DMS153 (cell line): ENCODE results near the gene DNAJC25.
"Not testable (repeated sequence)": the region's sequence is repeated elsewhere in the genome, so short reads cannot be mapped to it uniquely, and the experiment has no call there.

Experiments used
- DNase-seq: peaks from one replicate; lab custom pipeline; 2025; lab: John Stamatoyannopoulos, UW

The DNAJC25 gene

DNA sequence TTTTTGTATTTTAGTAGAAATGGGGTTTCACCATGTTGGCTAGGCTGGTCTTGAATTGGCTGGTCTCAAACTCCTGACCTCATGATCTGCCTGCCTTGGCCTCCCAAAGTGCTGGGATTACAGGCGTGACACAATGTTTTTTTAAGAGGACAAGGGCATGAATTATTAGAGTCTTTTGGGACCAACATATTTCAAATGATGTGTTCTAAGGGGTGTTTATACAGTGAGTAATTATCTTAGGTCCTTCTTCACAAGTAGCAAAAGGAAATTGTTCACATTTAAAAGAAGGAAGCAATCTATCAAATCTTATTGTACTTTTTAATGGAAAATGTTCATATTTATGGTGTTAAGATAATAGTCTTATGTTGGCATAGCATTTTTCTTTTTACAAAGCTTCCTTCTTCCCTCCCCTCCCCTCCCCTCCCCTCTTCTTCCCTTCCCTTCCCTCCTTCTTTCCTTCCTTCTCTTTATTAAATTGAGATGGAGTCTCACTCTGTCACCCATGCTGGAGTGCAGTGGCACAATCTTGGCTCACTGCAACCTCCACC, 37.0 kb downstream of the DNAJC25 start:
- no peak for DNase-seq

DNA sequence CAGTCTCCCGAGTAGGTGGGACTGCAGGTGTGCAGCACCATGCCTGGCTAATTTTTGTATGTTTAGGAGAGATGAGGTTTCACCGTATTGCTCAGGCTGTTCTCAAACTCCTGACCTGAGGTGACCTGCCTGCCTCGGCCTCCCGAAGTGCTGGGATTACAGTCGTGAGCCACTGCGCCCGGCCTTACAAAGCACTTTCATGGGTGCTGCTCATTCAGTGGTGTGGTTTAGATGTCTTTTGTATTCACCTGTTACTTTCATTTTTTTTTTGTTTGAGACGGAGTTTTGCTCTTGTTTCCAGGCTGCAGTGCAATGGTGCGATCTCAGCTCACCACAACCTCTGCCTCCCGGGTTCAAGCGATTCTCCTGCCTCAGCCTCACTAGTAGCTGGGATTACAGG, 37.5 kb downstream of the DNAJC25 start:
- DNase-seq: not testable (repeated sequence)

DNA sequence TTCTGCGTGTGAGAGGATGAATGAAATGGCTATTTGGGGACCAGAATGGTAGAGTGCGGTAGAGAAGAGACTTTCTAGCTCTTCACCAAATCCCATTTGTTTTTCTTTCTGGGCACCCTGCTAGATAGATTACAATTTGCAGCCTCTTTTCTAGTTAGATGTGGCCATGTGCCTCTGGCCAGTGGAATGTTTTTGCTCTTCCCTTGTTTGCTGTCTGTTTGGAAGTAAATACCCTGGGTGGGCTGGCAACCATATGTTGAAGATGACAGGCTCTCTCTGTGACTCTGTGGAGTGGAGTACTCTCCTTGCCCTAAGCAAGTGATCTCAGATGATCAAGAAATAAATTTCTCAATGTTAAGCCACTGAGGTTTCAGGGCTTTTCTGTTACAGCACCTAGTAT, 43.2 kb downstream of the DNAJC25 start:
- no peak for DNase-seq

DNA sequence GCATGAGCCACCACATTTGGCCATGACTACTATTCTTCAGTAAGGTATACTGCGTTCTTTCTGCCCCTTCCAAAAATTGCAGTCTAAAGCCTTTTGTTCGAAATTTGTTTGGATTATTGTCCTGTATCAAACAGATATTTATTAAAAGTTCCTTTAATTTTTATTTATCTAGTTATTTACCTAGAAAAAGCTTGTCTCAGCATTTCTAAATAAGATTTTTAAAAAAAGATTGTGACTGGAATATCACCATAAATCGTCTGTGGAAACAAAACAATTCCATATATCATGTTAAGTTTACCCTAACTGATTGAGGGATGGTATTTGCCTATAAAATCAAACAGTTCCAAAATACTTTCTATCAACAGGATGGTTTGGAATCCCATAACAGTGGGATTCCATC, 45.0 kb downstream of the DNAJC25 start:
- no peak for DNase-seq

DNA sequence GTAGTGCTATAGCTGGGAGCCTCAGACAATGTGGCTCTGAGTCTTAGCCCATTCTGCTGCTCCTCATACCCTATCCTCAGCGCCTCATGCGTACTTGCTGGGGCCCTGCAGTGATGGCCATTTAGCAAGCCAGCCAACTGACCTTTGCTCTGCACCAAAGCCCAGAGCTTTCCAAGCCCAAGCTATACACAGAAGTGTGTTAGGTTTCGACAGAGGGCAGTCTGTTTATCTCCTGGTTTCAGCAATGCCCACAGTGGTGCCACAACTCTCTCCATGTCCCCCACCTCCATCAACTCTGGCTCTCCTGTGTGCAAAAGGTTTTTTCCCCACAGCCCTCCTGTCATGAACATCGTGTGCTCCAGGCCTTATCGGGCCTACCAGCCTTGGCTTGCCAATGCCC, 47.2 kb downstream of the DNAJC25 start:
- DNase-seq: no peak

DNA sequence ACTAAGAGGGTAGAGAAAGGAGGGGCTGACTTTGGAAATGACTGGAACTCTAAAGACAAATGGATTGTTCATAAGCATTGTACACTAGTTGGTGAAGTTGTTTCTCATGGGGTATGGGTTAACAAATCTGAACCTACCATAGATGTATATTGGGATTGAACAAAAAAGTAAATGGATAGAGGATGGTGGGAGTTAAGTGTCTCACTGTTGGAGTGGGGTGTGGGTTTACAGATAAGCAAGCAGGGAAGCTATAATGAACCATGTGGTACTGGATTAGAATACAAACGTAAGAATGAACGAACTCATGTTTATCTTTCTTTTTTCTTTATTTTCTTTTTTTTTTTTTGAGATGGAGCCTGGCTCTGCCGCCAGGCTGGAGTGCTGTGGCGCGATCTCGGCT, 48.1 kb downstream of the DNAJC25 start:
- DNase-seq: no peak

DNA sequence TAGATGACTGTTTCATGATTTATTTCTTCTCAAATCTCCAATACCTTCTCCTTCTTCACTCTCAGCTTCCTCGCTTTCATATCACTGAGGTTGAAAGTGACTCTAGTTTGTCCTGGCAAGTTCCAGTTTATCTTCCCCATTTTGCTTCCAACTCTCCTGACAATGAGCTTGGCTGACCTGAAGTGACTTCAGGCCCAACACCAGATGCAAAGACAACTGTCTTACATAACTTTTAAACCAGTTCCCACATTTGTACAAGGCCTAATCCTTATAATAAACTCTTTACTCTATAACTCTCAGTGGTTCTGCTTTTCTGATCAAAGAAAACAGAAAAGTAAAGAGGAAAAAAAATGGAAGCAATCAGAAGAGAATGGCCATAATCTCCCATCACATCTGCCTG, 52.3 kb downstream of the DNAJC25 start:
- DNase-seq: no peak

DNA sequence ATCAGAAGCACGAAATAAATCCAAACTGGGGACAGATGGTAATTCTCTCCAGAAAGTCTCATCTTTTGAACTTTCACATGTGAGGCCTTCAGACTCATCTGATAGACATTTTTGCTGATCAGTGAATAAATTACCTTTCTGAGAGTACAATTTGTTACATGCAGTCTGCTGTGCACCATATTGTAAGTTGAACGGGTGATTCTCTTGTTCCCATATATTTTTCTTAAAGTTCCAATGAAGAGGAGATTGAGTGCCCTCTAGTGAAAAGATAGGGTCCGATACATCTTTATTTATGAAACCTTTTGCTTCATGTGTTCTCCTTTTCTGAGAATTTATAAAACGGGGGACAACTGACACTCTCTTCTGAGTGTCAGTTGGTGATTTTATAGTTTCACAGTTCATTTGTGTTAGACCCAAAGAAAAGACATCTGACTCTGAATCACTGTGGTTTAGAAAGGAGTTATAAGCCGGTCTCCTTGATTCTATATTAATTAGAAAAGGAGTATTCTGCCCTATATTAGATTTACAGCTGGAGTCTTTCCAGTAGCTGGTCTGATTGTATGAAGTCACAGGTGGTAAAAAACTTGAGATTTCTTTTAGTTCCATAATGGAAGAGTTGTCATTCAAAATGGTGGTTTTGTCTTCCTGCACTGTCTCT, 60.7 kb downstream of the DNAJC25 start:
- DNase-seq: no peak

DNA sequence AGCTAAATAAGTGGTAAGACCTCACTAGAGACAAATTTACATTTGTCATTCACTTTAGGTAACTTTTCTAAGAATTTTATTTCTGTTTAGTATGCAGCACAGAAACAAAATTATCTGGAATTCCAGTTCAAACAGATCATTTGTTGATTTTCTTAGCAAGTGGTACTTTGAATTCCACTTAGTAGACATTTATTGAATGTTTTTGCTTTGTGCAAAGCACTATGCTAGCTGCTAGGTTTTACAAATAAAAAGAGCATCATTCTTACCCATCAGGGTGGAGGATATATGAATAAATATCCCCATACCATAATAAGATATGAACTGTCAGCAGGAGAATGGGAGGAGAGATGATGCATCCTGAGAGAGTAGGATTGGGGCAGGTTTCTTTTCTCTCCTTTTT, 65.7 kb downstream of the DNAJC25 start:
- no peak for DNase-seq

DNA sequence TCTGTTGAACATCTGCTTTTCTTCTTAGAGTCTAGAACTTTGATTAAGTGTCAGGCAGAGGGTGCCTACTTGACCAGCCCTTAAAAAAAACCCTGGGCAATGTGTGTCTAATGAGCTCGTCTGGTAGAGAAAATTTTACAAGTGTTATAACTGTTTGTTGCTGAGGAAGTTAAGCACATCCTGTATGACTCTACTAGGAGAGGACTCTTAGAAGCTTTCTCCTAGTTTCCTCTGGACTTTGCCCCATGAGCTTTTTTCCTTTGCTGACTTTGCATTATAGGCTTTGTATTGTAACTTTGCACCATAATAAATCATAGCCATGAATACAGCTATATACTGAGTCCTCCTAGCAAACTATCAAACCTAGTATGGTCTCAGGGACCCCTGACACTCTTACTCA, 69.6 kb downstream of the DNAJC25 start:
- no peak for DNase-seq
